HG03520 (cell line): Measurements from ENCODE around the gene SYNE2.

ENCODE experiments used
- ATAC-seq: cut with Tn5 transposase; IDR thresholded peaks from one replicate; pipeline ENCODE4 v1.9.1; 2021; ENCODE audit warnings: mild to moderate bottlenecking, moderate library complexity; ENCODE audit not compliant: unreplicated experiment

Gene SYNE2

DNA sequence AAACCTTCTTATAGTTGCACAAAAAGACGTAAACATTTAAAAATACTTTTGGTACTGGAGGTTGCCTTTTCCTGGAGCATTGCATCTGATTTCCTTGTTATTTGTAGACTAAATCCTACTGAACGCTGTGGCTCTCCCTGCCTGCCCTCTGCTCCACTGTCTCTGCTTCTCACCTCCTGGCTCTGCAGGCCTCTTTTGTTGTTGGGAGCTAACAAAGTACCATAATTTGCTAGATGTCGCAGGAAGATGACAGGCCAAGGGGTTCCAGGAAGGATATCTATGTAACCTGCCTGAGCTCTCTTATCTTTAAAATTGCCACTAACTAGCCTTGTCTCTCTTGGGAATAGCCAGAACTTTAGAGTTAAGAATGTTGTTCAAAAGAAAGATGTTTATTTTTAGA, 21.4 kb downstream of the SYNE2 start:
- ATAC-seq: no peak

- ATAC-seq: no peak
Observed at GRCh38 chr14:63875311-63875710, 22.5 kb downstream of the SYNE2 start.

- no peak for ATAC-seq
Observed at GRCh38 chr14:63877550-63877939, 24.7 kb downstream of the SYNE2 start.

DNA sequence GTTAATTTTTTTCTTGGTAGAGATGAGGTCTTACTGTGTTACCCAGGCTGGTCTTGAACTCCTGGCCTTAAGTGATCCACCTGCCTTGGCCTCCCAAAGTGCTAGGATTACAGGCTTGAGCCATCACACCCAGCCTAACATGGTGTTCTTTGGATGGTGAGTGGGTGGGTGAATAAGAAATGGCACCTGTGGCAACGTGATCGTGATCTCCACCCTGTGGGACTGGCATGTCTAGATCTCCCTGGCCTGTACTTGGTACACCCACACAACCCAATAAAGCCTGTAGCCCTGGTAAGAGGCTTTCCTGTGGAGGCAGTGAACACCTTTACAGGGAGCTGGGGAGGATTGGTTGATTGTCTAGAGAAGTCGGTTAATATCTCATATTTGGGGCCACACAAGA, 25.2 kb downstream of the SYNE2 start:
- ATAC-seq: no peak

DNA sequence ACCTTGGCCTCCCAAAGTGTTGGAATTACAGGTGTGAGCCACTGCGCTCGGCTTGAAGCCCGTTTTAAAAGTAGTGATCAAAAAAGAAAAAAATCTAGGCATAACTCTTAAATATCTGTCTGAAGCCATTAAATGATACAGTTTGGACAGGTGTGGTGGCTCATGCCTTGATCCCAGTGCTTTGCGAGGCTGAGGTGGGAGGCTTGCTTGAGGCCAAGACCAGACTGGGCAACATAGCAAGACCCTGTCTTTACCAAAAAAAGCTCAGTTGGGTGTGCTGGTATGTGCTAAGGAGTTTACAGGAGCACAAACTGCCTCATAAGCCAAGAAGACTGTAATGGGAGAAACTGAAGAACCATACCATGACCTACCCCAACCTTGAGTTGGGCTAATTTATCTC, 26.0 kb downstream of the SYNE2 start:
- no peak for ATAC-seq

DNA sequence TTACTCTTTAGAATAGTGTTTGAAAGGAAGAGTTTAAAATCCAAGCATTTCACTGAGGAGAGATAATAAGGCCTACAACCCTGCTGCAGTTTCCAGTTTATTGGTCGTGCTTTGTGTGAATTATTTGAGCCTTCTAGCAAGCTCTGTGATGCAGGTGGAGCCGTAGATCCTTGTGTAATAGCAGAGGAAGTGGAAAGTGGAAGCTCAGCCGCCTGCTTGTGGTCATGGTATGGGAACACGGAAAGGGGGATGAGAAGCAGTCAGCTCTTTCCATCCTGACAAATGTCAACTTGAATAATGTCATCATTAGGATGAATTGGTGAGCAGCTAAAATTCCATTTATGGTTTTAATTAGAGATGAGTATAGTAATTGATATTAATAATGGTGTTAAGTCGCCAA, 29.1 kb downstream of the SYNE2 start:
- ATAC-seq: no peak

DNA sequence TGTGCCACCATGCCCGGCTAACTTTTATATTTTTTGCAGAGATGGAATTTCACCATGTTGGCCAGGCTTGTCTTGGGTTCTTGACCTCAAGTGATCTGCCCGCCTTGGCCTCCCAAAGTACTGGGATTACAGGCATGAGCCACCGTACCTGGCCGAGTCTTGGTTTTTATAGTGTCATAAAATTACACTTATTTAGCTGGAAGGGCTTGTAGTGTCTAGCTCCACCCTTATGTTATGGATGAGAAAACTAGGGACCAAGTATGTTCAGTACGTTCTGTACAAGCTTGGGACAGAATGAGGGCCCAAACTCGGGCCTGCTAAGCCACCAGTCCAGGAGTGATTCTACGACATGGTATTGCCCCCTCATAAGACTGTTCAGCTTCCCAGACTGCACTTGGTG, 35.1 kb downstream of the SYNE2 start:
- ATAC-seq: no peak

GRCh38 chr14:63890553-63890952, 37.7 kb downstream of the SYNE2 start:
- no peak for ATAC-seq

DNA sequence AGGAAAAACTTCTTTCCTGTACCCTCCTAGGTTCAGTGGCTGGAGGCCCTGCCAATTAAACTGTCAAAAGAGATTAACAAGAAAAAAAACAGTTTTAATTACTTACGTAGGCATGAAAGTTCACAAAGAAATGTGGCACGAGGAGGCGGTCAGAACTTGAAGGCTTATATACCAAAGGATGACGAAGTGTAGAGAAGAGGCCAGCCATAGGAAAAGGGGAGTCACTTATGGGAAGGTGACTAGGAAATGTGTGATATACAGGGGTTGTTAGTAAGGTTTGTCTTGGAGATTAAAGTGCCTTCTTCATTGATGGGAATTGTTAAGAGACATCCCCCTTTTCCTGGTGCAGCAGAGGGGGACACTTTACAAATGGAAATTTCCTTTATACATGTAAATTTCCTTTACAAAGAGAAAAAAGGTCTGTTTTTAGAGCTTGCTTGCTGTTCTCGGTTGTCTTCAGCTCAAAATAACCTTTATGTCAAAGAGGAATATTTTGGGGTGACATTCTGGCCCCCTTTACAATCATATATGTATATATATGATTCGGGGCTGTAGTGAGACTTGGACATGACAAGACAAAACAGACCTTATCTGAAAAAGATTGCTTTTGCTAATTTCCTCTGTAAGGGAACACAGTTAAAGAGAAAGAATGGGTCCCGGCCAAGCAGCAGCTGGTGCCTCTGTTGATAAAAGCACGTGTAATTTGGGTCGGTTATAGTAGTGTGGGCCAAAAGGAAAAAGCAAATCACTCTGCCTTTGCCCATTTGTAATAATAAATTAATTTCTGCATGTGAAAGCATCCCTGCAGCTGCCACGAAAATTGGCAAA, 38.6 kb downstream of the SYNE2 start:
- ATAC-seq: no peak

DNA sequence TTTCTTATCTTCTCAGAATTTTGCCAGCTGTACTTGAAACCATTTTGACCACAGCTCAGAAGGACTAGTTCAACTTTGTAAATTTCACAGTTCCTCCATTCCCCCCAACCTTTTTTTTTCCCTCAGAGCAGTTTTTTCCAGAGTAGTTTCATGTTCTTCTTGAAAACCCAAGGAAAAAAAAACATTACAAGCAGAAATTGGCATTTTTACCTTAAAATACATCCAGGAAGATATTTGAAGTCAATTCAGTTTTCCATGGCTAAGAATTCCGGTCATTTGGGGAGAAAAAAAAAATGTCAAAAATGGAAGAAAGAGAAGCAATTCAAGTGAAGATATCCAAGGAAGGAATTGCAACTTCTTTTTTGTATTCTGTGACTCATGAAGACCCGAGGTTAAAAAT, 39.5 kb downstream of the SYNE2 start:
- no peak for ATAC-seq

- ATAC-seq: no peak
Observed at GRCh38 chr14:63893701-63894458, 41.1 kb downstream of the SYNE2 start.

- ATAC-seq: no peak
Observed at GRCh38 chr14:63895510-63895909, 42.7 kb downstream of the SYNE2 start.

DNA sequence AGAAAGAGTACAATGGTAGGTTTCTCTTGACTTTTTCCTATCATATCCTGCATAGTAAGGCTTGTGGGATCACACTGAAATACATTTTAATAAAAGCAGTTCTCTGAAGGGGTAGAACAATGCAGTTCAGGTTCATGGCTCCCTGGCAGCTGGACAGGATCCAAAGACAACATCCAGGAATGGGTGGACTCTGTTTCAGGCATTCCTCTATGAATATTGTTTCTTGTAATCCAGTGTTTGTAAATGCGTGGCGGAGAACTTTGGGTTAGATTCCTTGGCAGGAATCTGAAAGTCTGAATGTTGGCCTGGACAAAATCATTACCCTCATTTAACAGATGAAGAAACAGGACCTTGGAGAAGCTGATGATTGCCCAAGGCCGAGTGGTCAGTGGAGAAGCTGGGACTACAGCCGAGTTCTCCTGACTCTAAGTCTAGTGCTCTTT, 43.5 kb downstream of the SYNE2 start:
- ATAC-seq: no peak

DNA sequence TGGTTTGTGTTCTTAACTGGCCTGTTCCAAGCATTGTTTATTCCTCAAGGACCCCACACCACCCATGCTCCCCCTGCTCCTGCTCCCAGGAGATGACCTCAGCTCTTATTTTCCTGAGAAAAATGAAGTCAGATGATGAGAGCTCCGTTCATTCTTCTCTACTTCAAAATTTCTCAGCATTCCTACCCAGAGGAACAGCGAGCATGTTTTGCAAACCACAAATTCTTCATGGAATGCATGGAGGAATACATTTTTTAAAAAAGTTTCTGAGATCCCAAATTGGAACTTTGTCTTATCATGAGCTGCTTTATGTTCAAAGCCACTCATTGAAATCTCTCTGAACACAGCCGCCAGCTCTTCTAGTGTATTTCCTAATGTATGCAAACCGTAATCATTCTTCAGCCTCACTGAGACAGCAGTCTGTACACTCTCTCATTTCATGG, 44.9 kb downstream of the SYNE2 start:
- ATAC-seq: no peak

GRCh38 chr14:63899953-63900352, 47.1 kb downstream of the SYNE2 start:
- ATAC-seq: no peak

- no peak for ATAC-seq
Observed at GRCh38 chr14:63901434-63902085, 48.8 kb downstream of the SYNE2 start.

DNA sequence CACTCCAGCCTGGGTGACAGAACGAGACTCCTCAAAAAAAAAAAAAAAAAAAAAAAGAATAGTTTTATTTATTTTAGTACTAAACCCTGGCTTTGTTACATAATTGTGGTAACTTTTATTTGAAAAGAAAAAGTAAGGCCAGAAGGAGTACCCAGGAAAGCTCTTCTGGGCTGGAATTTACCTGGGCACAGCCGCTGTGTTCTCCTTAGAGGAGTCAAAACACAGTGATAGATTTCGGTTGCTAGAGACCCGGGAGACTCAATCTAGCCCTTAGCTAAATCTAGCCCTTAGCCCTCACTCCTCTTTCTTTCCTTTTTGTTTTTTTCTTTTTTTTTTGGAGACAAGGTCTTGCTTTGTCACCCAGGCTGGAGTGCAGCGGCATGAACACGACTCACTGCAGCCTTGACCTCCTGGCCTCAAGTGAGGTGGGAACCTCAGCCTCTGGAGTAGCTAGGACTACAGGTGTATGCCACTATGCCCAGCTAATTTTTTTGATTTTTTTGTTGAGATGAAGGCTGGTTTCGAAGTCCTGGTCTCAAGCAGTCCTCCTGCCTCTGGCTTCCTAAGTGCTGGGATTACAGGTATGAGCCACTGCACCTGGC, 49.7 kb downstream of the SYNE2 start:
- ATAC-seq: no peak

GRCh38 chr14:63904724-63905123, 51.9 kb downstream of the SYNE2 start:
- no peak for ATAC-seq

GRCh38 chr14:63905370-63905769, 52.6 kb downstream of the SYNE2 start:
- no peak for ATAC-seq

GRCh38 chr14:63908667-63909264, 56.0 kb downstream of the SYNE2 start:
- ATAC-seq: no peak

GRCh38 chr14:63909984-63910383, 57.2 kb downstream of the SYNE2 start:
- no peak for ATAC-seq
